Endothelial cell of umbilical vein (primary cell): Measurements from ENCODE around the gene CHN2.

Source experiments
- EZH2 ChIP-seq: IDR thresholded peaks from 2 replicates; pipeline ENCODE4 v1.6.1; 2012; ENCODE audit warnings: borderline replicate concordance, low read depth, mild to moderate bottlenecking, moderate library complexity, low read length, inconsistent platforms; ENCODE audit not compliant: severe bottlenecking
- FOS ChIP-seq: IDR thresholded peaks from 2 replicates; pipeline ENCODE4 v1.6.1; 2011; ENCODE audit warnings: mild to moderate bottlenecking, low read length, moderate library complexity, borderline replicate concordance; ENCODE audit not compliant: insufficient read depth
- GATA2 ChIP-seq: IDR thresholded peaks from 2 replicates; pipeline ENCODE4 v1.7.0; 2011; ENCODE audit warnings: low read depth, mild to moderate bottlenecking, moderate library complexity, mixed read lengths, low read length; ENCODE audit not compliant: insufficient read length, insufficient read depth
- MYC ChIP-seq: IDR thresholded peaks from one replicate; pipeline ENCODE4 v1.6.1; 2011; ENCODE audit warnings: mild to moderate bottlenecking, low read depth, low read length
- POLR2A ChIP-seq: IDR thresholded peaks from 2 replicates; pipeline ENCODE4 v1.6.1; 2012; ENCODE audit warnings: low read depth, mild to moderate bottlenecking, control low read depth, low read length
- POLR2AphosphoS5 ChIP-seq: IDR thresholded peaks from 2 replicates; pipeline ENCODE4 v1.6.1; 2012; ENCODE audit warnings: low read depth, mild to moderate bottlenecking, control low read depth, low read length, moderate library complexity; ENCODE audit not compliant: insufficient read depth
- TF ChIP-seq, protein P1 (sequence below), 2 donors: IDR thresholded peaks; 1 replicate in 1 of 2; 2 replicates in 1 of 2; pipeline ENCODE4 v1.5.1; 2011; ENCODE audit warnings: low read length in 2 of 2, mild to moderate bottlenecking in 2 of 2, moderate library complexity in 2 of 2, control low read depth in 1 of 2, inconsistent platforms in 1 of 2, low read depth in 1 of 2; ENCODE audit not compliant: insufficient read depth in 1 of 2; ENCODE audit errors: extremely low read depth in 1 of 2
- TF ChIP-seq, protein P2 (sequence below): IDR thresholded peaks from 2 replicates; pipeline ENCODE4 v1.6.1; 2011; ENCODE audit not compliant: insufficient read depth, insufficient read length

DNA sequence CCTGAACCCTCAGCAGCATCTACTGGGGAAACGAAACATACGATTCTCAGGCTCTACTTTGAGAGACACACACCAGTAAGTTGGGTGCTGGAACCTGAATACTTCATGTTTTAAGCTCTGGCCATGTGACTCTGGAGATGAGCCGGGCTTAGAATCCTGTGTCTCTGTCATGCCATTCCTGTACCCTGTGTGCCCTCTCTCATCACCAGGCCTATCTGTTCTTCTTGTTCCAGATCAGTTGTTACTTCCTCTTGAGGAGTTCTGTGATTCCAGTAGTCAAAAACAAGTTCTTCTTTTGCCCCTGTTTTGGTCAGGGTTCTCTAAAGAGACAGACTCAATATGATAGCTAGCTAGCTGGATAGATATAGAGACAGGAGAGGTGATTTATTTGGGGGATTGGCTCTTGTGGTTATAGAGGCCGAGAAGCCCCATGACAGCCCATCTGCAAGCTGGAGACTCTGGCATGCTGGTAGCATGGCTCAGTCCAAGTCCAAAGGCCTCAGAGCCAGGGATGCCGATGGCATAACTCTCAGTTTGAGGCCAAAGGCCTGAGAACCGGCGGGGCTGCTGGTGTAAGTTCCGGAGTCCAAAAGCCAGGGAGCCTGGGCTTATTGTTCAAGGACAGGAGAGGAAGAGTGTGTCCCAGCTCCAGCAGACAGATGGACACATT, 54.3 kb downstream of the CHN2 start:
- TF ChIP-seq POLR2AphosphoS5, result no peak
- TF ChIP-seq, protein P1, sequence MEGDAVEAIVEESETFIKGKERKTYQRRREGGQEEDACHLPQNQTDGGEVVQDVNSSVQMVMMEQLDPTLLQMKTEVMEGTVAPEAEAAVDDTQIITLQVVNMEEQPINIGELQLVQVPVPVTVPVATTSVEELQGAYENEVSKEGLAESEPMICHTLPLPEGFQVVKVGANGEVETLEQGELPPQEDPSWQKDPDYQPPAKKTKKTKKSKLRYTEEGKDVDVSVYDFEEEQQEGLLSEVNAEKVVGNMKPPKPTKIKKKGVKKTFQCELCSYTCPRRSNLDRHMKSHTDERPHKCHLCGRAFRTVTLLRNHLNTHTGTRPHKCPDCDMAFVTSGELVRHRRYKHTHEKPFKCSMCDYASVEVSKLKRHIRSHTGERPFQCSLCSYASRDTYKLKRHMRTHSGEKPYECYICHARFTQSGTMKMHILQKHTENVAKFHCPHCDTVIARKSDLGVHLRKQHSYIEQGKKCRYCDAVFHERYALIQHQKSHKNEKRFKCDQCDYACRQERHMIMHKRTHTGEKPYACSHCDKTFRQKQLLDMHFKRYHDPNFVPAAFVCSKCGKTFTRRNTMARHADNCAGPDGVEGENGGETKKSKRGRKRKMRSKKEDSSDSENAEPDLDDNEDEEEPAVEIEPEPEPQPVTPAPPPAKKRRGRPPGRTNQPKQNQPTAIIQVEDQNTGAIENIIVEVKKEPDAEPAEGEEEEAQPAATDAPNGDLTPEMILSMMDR (IDR thresholded peaks at IDR 0.05; ENCODE audit: extremely low read depth in 1 of 2, insufficient read depth in 1 of 2, low read depth in 1 of 2, low read length in 2 of 2), result no peak
- TF ChIP-seq POLR2A, result no peak
- TF ChIP-seq EZH2, result no peak
- TF ChIP-seq GATA2, result no peak
- TF ChIP-seq, protein P2, sequence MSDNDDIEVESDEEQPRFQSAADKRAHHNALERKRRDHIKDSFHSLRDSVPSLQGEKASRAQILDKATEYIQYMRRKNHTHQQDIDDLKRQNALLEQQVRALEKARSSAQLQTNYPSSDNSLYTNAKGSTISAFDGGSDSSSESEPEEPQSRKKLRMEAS, result no peak
- no peak for TF ChIP-seq MYC
- TF ChIP-seq FOS, result no peak
